CD4-positive, alpha-beta T cell treated with Interleukin-6 at 100 ng/mL for 8 hours (primary cell): Measurements from ENCODE around the gene STAC2.

Experiments
- DNase-seq: peaks from one replicate; pipeline ENCODE4 v3.0.0-alpha.2; 2020; ENCODE audit warnings: mixed read lengths, low spot score

Gene STAC2

GRCh38 chr17:39231591-39232551 lies 6.1 kb upstream of the STAC2 start:
- peak; percentile 51 for DNase-seq

GRCh38 chr17:39231091-39231561 lies 5.4 kb upstream of the STAC2 start:
- DNase-seq: no peak

- no peak for DNase-seq
Measured at GRCh38 chr17:39230361-39230760, 4.6 kb upstream of the STAC2 start.

- no peak for DNase-seq
Measured at GRCh38 chr17:39229274-39229913, 3.6 kb upstream of the STAC2 start.

- DNase-seq: no peak
Measured at GRCh38 chr17:39227364-39227919, 1.7 kb upstream of the STAC2 start.

- no peak for DNase-seq
Measured at GRCh38 chr17:39225959-39226683, 376 bp upstream of the STAC2 start.

GRCh38 chr17:39224778-39225307 lies 902 bp downstream of the STAC2 start:
- DNase-seq: no peak

GRCh38 chr17:39223907-39224777 lies 1.6 kb downstream of the STAC2 start:
- DNase-seq: no peak

GRCh38 chr17:39222866-39223834 lies 2.6 kb downstream of the STAC2 start:
- DNase-seq: no peak

- DNase-seq: no peak
Measured at GRCh38 chr17:39222151-39222550, 3.6 kb downstream of the STAC2 start.

- DNase-seq: no peak
Measured at GRCh38 chr17:39221572-39221971, 4.2 kb downstream of the STAC2 start.

- no peak for DNase-seq
Measured at GRCh38 chr17:39219647-39220154, 6.0 kb downstream of the STAC2 start.

GRCh38 chr17:39218906-39219305 lies 6.8 kb downstream of the STAC2 start:
- no peak for DNase-seq

- DNase-seq: no peak
Measured at GRCh38 chr17:39217734-39218369, 7.9 kb downstream of the STAC2 start.

GRCh38 chr17:39213852-39214251 lies 11.9 kb downstream of the STAC2 start:
- DNase-seq: no peak

- no peak for DNase-seq
Measured at GRCh38 chr17:39212841-39213480, 12.8 kb downstream of the STAC2 start.

GRCh38 chr17:39212195-39212810 lies 13.4 kb downstream of the STAC2 start:
- DNase-seq: no peak

GRCh38 chr17:39210093-39210434 lies 15.7 kb downstream of the STAC2 start:
- no peak for DNase-seq
